Endothelial cell of umbilical vein (primary cell): Measurements from ENCODE around the gene DLAT. TPM values are rescaled to one million over a fixed set of nuclear protein-coding genes. Genes with fewer than 3 reads are reported as not detected.

Source experiments
- BruUV-seq: library from RNA; stranded (reverse); fragments of 400-500 nt; replicated peaks from 2 replicates; lab custom pipeline; 2021; lab: Mats Ljungman, UMichigan
- CTCF ChIA-PET: fragments of 300-600, 350-600 bp; sonication (Branson Sonifier 250); formaldehyde crosslinking; loops from one replicate; lab custom pipeline; 2021; ENCODE audit warnings: antibody characterized with exemption, inconsistent platforms; lab: Charles Lee
- POLR2A ChIA-PET: fragments of 300-600, 350-600 bp; sonication (Branson Sonifier 250); formaldehyde crosslinking; loops from one replicate; lab custom pipeline; 2021; ENCODE audit warnings: antibody characterized with exemption, inconsistent platforms; lab: Charles Lee
- DNase-seq: peaks from one replicate; pipeline ENCODE4 v3.0.0-alpha.2; 2011; ENCODE audit warnings: low read depth, low spot score
- FAIRE-seq: peaks from 2 replicates; lab custom pipeline; 2011; peaks lifted over from hg19 to GRCh38; lab: Jason Lieb, UNC
- H2AFZ ChIP-seq: 2 replicates; pipeline ENCODE4 v1.6.0; 2012; ENCODE audit warnings: low read depth, low read length, control low read depth, inconsistent platforms
- H3K27ac ChIP-seq: 2 replicates; pipeline ENCODE4 v1.5.1; 2011; ENCODE audit warnings: low read depth, mild to moderate bottlenecking, control low read depth, low read length, moderate library complexity; ENCODE audit not compliant: insufficient read depth
- H3K27me3 ChIP-seq, 2 experiments: 2 replicates each; pipeline versions ENCODE4 v1.6.0 to v1.6.1; 2011; ENCODE audit warnings: low read length in 2 of 2, mixed read lengths in 1 of 2; ENCODE audit not compliant: control insufficient read depth in 2 of 2, insufficient read depth in 2 of 2
- H3K36me3 ChIP-seq, 2 experiments: 2 replicates in 1 of 2; 3 replicates in 1 of 2; pipeline ENCODE4 v1.5.1; 2011; ENCODE audit warnings: low read length in 2 of 2, mild to moderate bottlenecking in 1 of 2, moderate library complexity in 1 of 2; ENCODE audit not compliant: control insufficient read depth in 2 of 2, insufficient read depth in 2 of 2; ENCODE audit errors: extremely low read depth in 1 of 2
- H3K4me1 ChIP-seq: 3 replicates; pipeline ENCODE4 v1.5.1; 2011; ENCODE audit warnings: mild to moderate bottlenecking, low read length; ENCODE audit not compliant: control insufficient read depth, insufficient read depth; ENCODE audit errors: extremely low read depth
- H3K4me2 ChIP-seq: 2 replicates; pipeline ENCODE4 v1.6.1; 2011; ENCODE audit warnings: low read length, control low read depth, mixed read lengths; ENCODE audit not compliant: insufficient read depth
- H3K4me3 ChIP-seq, 3 experiments: fragments of 200-600 bp in 1 of 3; sonication (generic), shearing (Covaris generic) in 1 of 3; replicated peaks in 1 of 3; 2 replicates each; pipeline ENCODE4 v1.5.1; 2011 to 2016; ENCODE audit warnings: control low read depth in 3 of 3, low read length in 3 of 3, mild to moderate bottlenecking in 2 of 3, inconsistent platforms in 1 of 3, low read depth in 1 of 3, moderate library complexity in 1 of 3; ENCODE audit not compliant: insufficient read depth in 1 of 3
- H3K79me2 ChIP-seq: 2 replicates; pipeline ENCODE4 v1.6.0; 2012; ENCODE audit warnings: low read length, inconsistent platforms; ENCODE audit not compliant: control insufficient read depth, insufficient read depth
- H3K9ac ChIP-seq: replicated peaks from 2 replicates; pipeline ENCODE3; 2011; ENCODE audit warnings: low read length, control low read depth; ENCODE audit not compliant: insufficient read depth; ENCODE audit errors: extremely low read depth
- H3K9me1 ChIP-seq: replicated peaks from 3 replicates; pipeline ENCODE4 v1.6.0; 2011; ENCODE audit warnings: mild to moderate bottlenecking, low read length; ENCODE audit not compliant: control insufficient read depth, insufficient read depth; ENCODE audit errors: extremely low read depth
- H3K9me3 ChIP-seq: replicated peaks from 2 replicates; pipeline ENCODE4 v1.5.1; 2012; ENCODE audit warnings: low read length, inconsistent platforms; ENCODE audit not compliant: control insufficient read depth, insufficient read depth
- H4K20me1 ChIP-seq: replicated peaks from 2 replicates; pipeline ENCODE3; 2011; ENCODE audit warnings: mild to moderate bottlenecking, low read length; ENCODE audit not compliant: control insufficient read depth, insufficient read depth; ENCODE audit errors: extremely low read depth
- EZH2 ChIP-seq: IDR thresholded peaks from 2 replicates; pipeline ENCODE4 v1.6.1; 2012; ENCODE audit warnings: borderline replicate concordance, low read depth, mild to moderate bottlenecking, moderate library complexity, low read length, inconsistent platforms; ENCODE audit not compliant: severe bottlenecking
- FOS ChIP-seq: IDR thresholded peaks from 2 replicates; pipeline ENCODE4 v1.6.1; 2011; ENCODE audit warnings: mild to moderate bottlenecking, low read length, moderate library complexity, borderline replicate concordance; ENCODE audit not compliant: insufficient read depth
- GATA2 ChIP-seq: IDR thresholded peaks from 2 replicates; pipeline ENCODE4 v1.7.0; 2011; ENCODE audit warnings: low read depth, mild to moderate bottlenecking, moderate library complexity, mixed read lengths, low read length; ENCODE audit not compliant: insufficient read length, insufficient read depth
- JUN ChIP-seq: IDR thresholded peaks from 2 replicates; pipeline ENCODE4 v1.6.1; 2011; ENCODE audit warnings: borderline replicate concordance, low read depth; ENCODE audit not compliant: insufficient read length, insufficient read depth
- MYC ChIP-seq: IDR thresholded peaks from one replicate; pipeline ENCODE4 v1.6.1; 2011; ENCODE audit warnings: mild to moderate bottlenecking, low read depth, low read length
- POLR2A ChIP-seq: IDR thresholded peaks from 2 replicates; pipeline ENCODE4 v1.6.1; 2012; ENCODE audit warnings: low read depth, mild to moderate bottlenecking, control low read depth, low read length
- POLR2AphosphoS5 ChIP-seq: IDR thresholded peaks from 2 replicates; pipeline ENCODE4 v1.6.1; 2012; ENCODE audit warnings: low read depth, mild to moderate bottlenecking, control low read depth, low read length, moderate library complexity; ENCODE audit not compliant: insufficient read depth
- dilution Hi-C: fragments of 300-500 bp; cut with MboI; formaldehyde crosslinking; loops from one replicate; pipeline ENCODE4 v1.15.0; 2019; ENCODE audit warnings: low sequenced_read_pairs; ENCODE audit not compliant: extremely low pct_ligation_motif_present
- intact Hi-C: fragments of 100-400 bp; cut with micrococcal nuclease; formaldehyde crosslinking; loops from one replicate; pipeline ENCODE4 v1.10.0; 2022
- polyA plus RNA-seq, 4 experiments: library from polyadenylated mRNA; depleted of rRNA in 3 of 4; stranded (reverse) in 3 of 4; unstranded in 1 of 4; fragments of >200 nt; gene quantifications; 2 replicates each; pipeline versions ENCODE4 v1.2.1 to v1.2.3, GENCODE V29; 2011 to 2012; ENCODE audit warnings: missing spikeins in 1 of 4
- total RNA-seq: library from RNA; stranded (reverse); gene quantifications from 2 replicates; pipeline ENCODE4 v1.2.3, GENCODE V29; 2021
- TF ChIP-seq, protein P1 (sequence below), 2 donors: IDR thresholded peaks; 1 replicate in 1 of 2; 2 replicates in 1 of 2; pipeline ENCODE4 v1.5.1; 2011; ENCODE audit warnings: low read length in 2 of 2, mild to moderate bottlenecking in 2 of 2, moderate library complexity in 2 of 2, control low read depth in 1 of 2, inconsistent platforms in 1 of 2, low read depth in 1 of 2; ENCODE audit not compliant: insufficient read depth in 1 of 2; ENCODE audit errors: extremely low read depth in 1 of 2
- TF ChIP-seq, protein P2 (sequence below): IDR thresholded peaks from 2 replicates; pipeline ENCODE4 v1.6.1; 2011; ENCODE audit not compliant: insufficient read depth, insufficient read length

Gene DLAT
- total and polyA plus RNA-seq, 2 donors (not counting 3 experiments of a cell fraction or from before 2014, with no cell fraction given): 13.3 to 41.3 TPM

DNA sequence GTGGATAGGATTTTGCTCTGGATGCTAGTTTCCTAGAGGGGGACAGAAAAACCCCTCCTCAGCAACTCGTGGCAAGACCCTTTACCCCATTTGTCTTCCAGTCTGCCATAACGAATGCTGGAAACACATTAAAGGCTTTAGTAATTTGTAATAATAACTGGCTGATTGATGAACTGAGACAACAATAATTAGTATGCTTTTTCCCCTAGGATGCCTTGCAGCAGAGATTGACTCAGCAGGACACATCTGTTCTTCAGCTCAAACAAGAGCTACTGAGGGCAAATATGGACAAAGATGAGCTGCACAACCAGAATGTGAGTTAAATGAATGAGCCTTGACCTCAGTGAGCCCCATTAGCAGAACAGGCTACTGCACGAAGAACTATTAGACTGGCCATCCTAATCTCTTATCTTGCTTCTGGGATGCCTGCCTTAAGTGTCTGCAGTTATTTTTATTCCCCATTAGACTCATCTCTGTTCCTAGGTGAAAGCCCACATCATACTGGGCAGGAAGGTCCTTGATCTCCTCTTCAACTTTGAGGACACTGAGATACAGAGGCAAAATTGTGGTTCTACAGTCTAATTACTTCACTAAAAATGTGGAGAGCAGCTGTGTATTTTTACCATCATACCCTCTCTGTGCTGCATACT, 32.9 kb upstream of the DLAT start:
- no TSS peak for BruUV-seq
- ChIA-PET POLR2A (no interaction called here), CTCF (interaction anchor here (0.7 to 1.6 kb wide), 4 partner anchors 10 to 122 kb away, joined by 3 to 5 read pairs (median 4); no protein-coding TSS in a partner anchor)
- Histone ChIP-seq H3K9me1 (no peaks in the 10 kb centered on the region), H2AFZ (no peak overlapping the region), H3K27me3 (no peaks in the 10 kb centered on the region), H3K4me3 (no peak overlapping the region), H4K20me1 (no peaks in the 10 kb centered on the region), H3K79me2 (no peaks in the 10 kb centered on the region), H3K36me3 (peaks cover 24 to 29% of the 10 kb centered on the region in 2 experiments), H3K27ac (no peak overlapping the region), H3K4me1 (no peaks in the 10 kb centered on the region), H3K4me2 (no peak overlapping the region), H3K9me3 (no peaks in the 10 kb centered on the region), H3K9ac (no peak overlapping the region)
- FAIRE-seq (no peak), DNase-seq (no peak)
- TF ChIP-seq MYC: no peak
- TF ChIP-seq POLR2AphosphoS5: no peak
- no peak for TF ChIP-seq POLR2A
- TF ChIP-seq, protein P1, sequence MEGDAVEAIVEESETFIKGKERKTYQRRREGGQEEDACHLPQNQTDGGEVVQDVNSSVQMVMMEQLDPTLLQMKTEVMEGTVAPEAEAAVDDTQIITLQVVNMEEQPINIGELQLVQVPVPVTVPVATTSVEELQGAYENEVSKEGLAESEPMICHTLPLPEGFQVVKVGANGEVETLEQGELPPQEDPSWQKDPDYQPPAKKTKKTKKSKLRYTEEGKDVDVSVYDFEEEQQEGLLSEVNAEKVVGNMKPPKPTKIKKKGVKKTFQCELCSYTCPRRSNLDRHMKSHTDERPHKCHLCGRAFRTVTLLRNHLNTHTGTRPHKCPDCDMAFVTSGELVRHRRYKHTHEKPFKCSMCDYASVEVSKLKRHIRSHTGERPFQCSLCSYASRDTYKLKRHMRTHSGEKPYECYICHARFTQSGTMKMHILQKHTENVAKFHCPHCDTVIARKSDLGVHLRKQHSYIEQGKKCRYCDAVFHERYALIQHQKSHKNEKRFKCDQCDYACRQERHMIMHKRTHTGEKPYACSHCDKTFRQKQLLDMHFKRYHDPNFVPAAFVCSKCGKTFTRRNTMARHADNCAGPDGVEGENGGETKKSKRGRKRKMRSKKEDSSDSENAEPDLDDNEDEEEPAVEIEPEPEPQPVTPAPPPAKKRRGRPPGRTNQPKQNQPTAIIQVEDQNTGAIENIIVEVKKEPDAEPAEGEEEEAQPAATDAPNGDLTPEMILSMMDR (IDR thresholded peaks at IDR 0.05; ENCODE audit: extremely low read depth in 1 of 2, insufficient read depth in 1 of 2, low read depth in 1 of 2, low read length in 2 of 2): no peak
- TF ChIP-seq, protein P2, sequence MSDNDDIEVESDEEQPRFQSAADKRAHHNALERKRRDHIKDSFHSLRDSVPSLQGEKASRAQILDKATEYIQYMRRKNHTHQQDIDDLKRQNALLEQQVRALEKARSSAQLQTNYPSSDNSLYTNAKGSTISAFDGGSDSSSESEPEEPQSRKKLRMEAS: no peak
- TF ChIP-seq JUN: no peak
- TF ChIP-seq FOS: no peak
- TF ChIP-seq EZH2: no peak
- no peak for TF ChIP-seq GATA2
- intact Hi-C loops: no loop called here
- dilution Hi-C loops: no loop called here
